Spleen (tissue), 11 donors: ENCODE data around the gene DISC1. TPM values are rescaled to one million over a fixed set of nuclear protein-coding genes. Genes with fewer than 3 reads are reported as not detected.

Experiments
- DNase-seq: peaks from one replicate; pipeline ENCODE4 v3.0.0-alpha.2; 2020
- H3K27ac ChIP-seq, 8 donors: fragments of 200-600 bp; sonication (generic) in 7 of 8; 1 replicate in 4 of 8; 2 replicates in 4 of 8; pipeline versions ENCODE4 v1.5.0 to v1.8.0; 2016 to 2021; ENCODE audit warnings: inconsistent platforms in 4 of 8, mild to moderate bottlenecking in 4 of 8, moderate library complexity in 1 of 8
- H3K27me3 ChIP-seq, 7 donors: fragments of 200-600 bp; sonication (generic) in 6 of 7; replicated peaks in 1 of 7; 1 replicate in 4 of 7; 2 replicates in 3 of 7; pipeline versions ENCODE4 v1.5.0 to v1.8.0; 2016 to 2021; ENCODE audit warnings: inconsistent platforms in 3 of 7, mild to moderate bottlenecking in 1 of 7
- H3K36me3 ChIP-seq, 6 donors: fragments of 200-600 bp; sonication (generic) in 5 of 6; 1 replicate in 4 of 6; 2 replicates in 2 of 6; pipeline versions ENCODE4 v1.5.0 to v1.8.0; 2016 to 2021; ENCODE audit warnings: inconsistent platforms in 2 of 6
- H3K4me1 ChIP-seq, 6 donors: fragments of 200-600 bp; sonication (generic) in 5 of 6; 1 replicate in 3 of 6; 2 replicates in 3 of 6; pipeline versions ENCODE4 v1.5.0 to v1.8.0; 2016 to 2021; ENCODE audit warnings: inconsistent platforms in 3 of 6
- H3K4me3 ChIP-seq, 8 donors: fragments of 200-600 bp; sonication (generic) in 7 of 8; 1 replicate in 4 of 8; 2 replicates in 4 of 8; pipeline versions ENCODE4 v1.5.0 to v1.8.0; 2016 to 2021; ENCODE audit warnings: inconsistent platforms in 4 of 8, mild to moderate bottlenecking in 4 of 8, moderate library complexity in 2 of 8
- H3K9me3 ChIP-seq, 8 donors: fragments of 200-600 bp; sonication (generic) in 7 of 8; 1 replicate in 4 of 8; 2 replicates in 4 of 8; pipeline versions ENCODE4 v1.5.0 to v1.8.0; 2016 to 2021; ENCODE audit warnings: inconsistent platforms in 4 of 8
- CTCF ChIP-seq, 11 experiments: fragments of 200-600 bp in 7 of 11; fragments of 450-650 bp in 4 of 11; sonication (generic) in 4 of 11; IDR thresholded peaks in 8 of 11; conservative IDR thresholded peaks in 3 of 11; 1 replicate in 7 of 11; 2 replicates in 4 of 11; pipeline versions ENCODE4 v1.4.0 to v1.8.0; 2016 to 2021; ENCODE audit warnings: antibody characterized with exemption in 11 of 11, inconsistent platforms in 4 of 11, mild to moderate bottlenecking in 1 of 11
- POLR2A ChIP-seq, 3 donors: fragments of 450-650 bp; IDR thresholded peaks; one replicate each; pipeline ENCODE4 v1.5.1; 2017; ENCODE audit warnings: antibody characterized with exemption in 3 of 3, mild to moderate bottlenecking in 1 of 3
- POLR2AphosphoS5 ChIP-seq, 3 donors: sonication (generic); formaldehyde crosslinking; IDR thresholded peaks; one replicate each; pipeline ENCODE4 v1.5.1; 2017; ENCODE audit warnings: antibody characterized with exemption in 3 of 3
- WGBS, 5 donors: extraction: QIAGEN DNeasy Blood & Tissue Kit in 3 of 5; methylation state at CpG; one replicate each; pipeline versions ENCODE4 v1.1.5 to v1.1.7; 2013 to 2018; 5-methylcytosine and 5-hydroxymethylcytosine counted together
- intact Hi-C: fragments of 100-400 bp; cut with DNase I; formaldehyde crosslinking; loops from one replicate; pipeline ENCODE4 v1.15.0; 2023; ENCODE audit warnings: low total_unique reads
- polyA plus RNA-seq, 3 donors: library from polyadenylated mRNA; stranded (reverse); fragments of 200-250 nt; gene quantifications; one replicate each; pipeline ENCODE4 v1.2.1, GENCODE V29; 2013
- total RNA-seq, 7 donors: library from RNA; depleted of rRNA in 3 of 7; stranded (reverse); fragments of >200 nt in 3 of 7; fragmentation: NEBNext Ultra II Directional in 4 of 7; extraction: Animal tissue kit (Norgen Biotek cat#: 25700) in 4 of 7; gene quantifications; one replicate each; pipeline versions ENCODE4 v1.1.0 to v1.2.1, GENCODE V29; 2016 to 2021
- donor health status: healthy with polysubstance abuse.
- donor health status: DM: no; HTN: no; CAD: no; lungs with moderate emphysema.
- donor health status: DM: no; HTN: no; CAD: no.
- donor health status: Bipolar disorder and iron deficiency.
- donor health status: healthy.
- donor health status: DM: no; HTN: no; CAD: no.
- donor health status: DM: yes; HTN: yes; CAD: no.

The DISC1 gene
- total and polyA plus RNA-seq, 10 donors = 0.89 to 36.4 (median 24.2) TPM

- Histone ChIP-seq H3K4me1 (peaks cover 0 to 13% (median 0%) of the 10 kb centered on the region in 6 donors), H3K27ac (no peak overlapping the region), H3K27me3 (no peaks in the 10 kb centered on the region), H3K36me3 (peaks cover 0 to 5% (median 0%) of the 10 kb centered on the region in 6 donors), H3K4me3 (no peak overlapping the region), H3K9me3 (peaks cover 0 to 17% (median 14%) of the 10 kb centered on the region in 8 donors)
- WGBS, 5 donors = 89 to 94% (median 92%) methylated on average over 6 of the region's 6 CpGs
- DNase-seq = no peak
- TF ChIP-seq POLR2AphosphoS5 (IDR thresholded peaks at IDR 0.05) = no peak
- TF ChIP-seq POLR2A (IDR thresholded peaks at IDR 0.05) = no peak
- no peak for TF ChIP-seq CTCF (IDR thresholded peaks at IDR 0.05 in 8 of 11, conservative IDR thresholded peaks at IDR 0.05 in 3 of 11)
- intact Hi-C loops = no loop called here
Observed at GRCh38 chr1:231674575-231674974, 48.0 kb downstream of the DISC1 start.

- no peak for DNase-seq
- H3K4me1 ChIP-seq = peaks cover 0 to 14% (median 0%) of the 10 kb centered on the region in 6 donors
- H3K36me3 ChIP-seq = peaks cover 0 to 5% (median 0%) of the 10 kb centered on the region in 6 donors
- H3K9me3 ChIP-seq = no peaks in the 10 kb centered on the region
- no peak for TF ChIP-seq POLR2AphosphoS5 (IDR thresholded peaks at IDR 0.05)
- no peak for TF ChIP-seq POLR2A (IDR thresholded peaks at IDR 0.05)
- TF ChIP-seq CTCF (IDR thresholded peaks at IDR 0.05 in 8 of 11, conservative IDR thresholded peaks at IDR 0.05 in 3 of 11) = no peak
- H3K27me3 ChIP-seq = no peaks in the 10 kb centered on the region
- no peak overlapping the region for H3K27ac ChIP-seq
- intact Hi-C loops = no loop called here
- H3K4me3 ChIP-seq = no peak overlapping the region
Observed at GRCh38 chr1:231676487-231676886, 49.9 kb downstream of the DISC1 start.

GRCh38 chr1:231677442-231677841 is 50.9 kb downstream of the DISC1 start:
- H3K27me3 ChIP-seq = no peaks in the 10 kb centered on the region
- intact Hi-C loops = no loop called here
- peaks cover 0 to 18% (median 0%) of the 10 kb centered on the region in 6 donors for H3K4me1 ChIP-seq
- no peak overlapping the region for H3K27ac ChIP-seq
- TF ChIP-seq POLR2A (IDR thresholded peaks at IDR 0.05) (no peak), POLR2AphosphoS5 (IDR thresholded peaks at IDR 0.05) (no peak), CTCF (IDR thresholded peaks at IDR 0.05 in 8 of 11, conservative IDR thresholded peaks at IDR 0.05 in 3 of 11) (no peak)
- WGBS, 5 donors = 94 to 98% (median 96%) methylated on average over 10 of the region's 10 CpGs
- peaks cover 0 to 5% (median 0%) of the 10 kb centered on the region in 6 donors for H3K36me3 ChIP-seq
- no peak overlapping the region for H3K4me3 ChIP-seq
- H3K9me3 ChIP-seq = no peaks in the 10 kb centered on the region
- DNase-seq = no peak

- no peak for DNase-seq
- Histone ChIP-seq H3K4me1 (peaks cover 0 to 14% (median 0%) of the 10 kb centered on the region in 6 donors), H3K27ac (no peak overlapping the region), H3K27me3 (no peaks in the 10 kb centered on the region), H3K9me3 (no peaks in the 10 kb centered on the region), H3K36me3 (peaks cover 0 to 5% (median 0%) of the 10 kb centered on the region in 6 donors), H3K4me3 (no peak overlapping the region)
- no peak for TF ChIP-seq POLR2AphosphoS5 (IDR thresholded peaks at IDR 0.05)
- TF ChIP-seq CTCF (IDR thresholded peaks at IDR 0.05 in 8 of 11, conservative IDR thresholded peaks at IDR 0.05 in 3 of 11) = no peak
- no peak for TF ChIP-seq POLR2A (IDR thresholded peaks at IDR 0.05)
- intact Hi-C loops = no loop called here
- WGBS, 5 donors = 85 to 96% (median 89%) methylated on average over 7 of the region's 7 CpGs
Observed at GRCh38 chr1:231678011-231678432, 51.4 kb downstream of the DISC1 start.
